Ureter (tissue), 1 donor: Measurements from ENCODE around the gene RGS7. TPM values are rescaled to one million over a fixed set of nuclear protein-coding genes. Genes with fewer than 3 reads are reported as not detected.
"Not testable (repeated sequence)": the region's sequence is repeated elsewhere in the genome, so short reads cannot be mapped to it uniquely, and the experiment has no call there.

Experiments
- DNase-seq: peaks from one replicate; pipeline ENCODE4 v3.0.0-alpha.2; 2020; ENCODE audit warnings: low spot score
- total RNA-seq: library from RNA; stranded (reverse); gene quantifications from one replicate; pipeline ENCODE4 v1.2.4, GENCODE V29; 2023
- donor health status: DM: yes; HTN: yes; CAD: no.

RGS7 gene
- total RNA-seq, 1 donor from 2014 or later: 0.60 TPM

- no peak for DNase-seq
Observed at GRCh38 chr1:240985081-240985480, 371.9 kb downstream of the RGS7 start.

- no peak for DNase-seq
Observed at GRCh38 chr1:240980342-240980741, 376.7 kb downstream of the RGS7 start.

- DNase-seq: no peak
Observed at GRCh38 chr1:240976685-240977084, 380.3 kb downstream of the RGS7 start.

- no peak for DNase-seq
Observed at GRCh38 chr1:240973875-240974274, 383.1 kb downstream of the RGS7 start.

GRCh38 chr1:240972059-240972458 lies 384.9 kb downstream of the RGS7 start:
- DNase-seq: not testable (repeated sequence)

GRCh38 chr1:240970253-240970652 lies 386.8 kb downstream of the RGS7 start:
- no peak for DNase-seq

- no peak for DNase-seq
Observed at GRCh38 chr1:240968864-240969263, 388.1 kb downstream of the RGS7 start.

GRCh38 chr1:240967070-240967724 lies 389.8 kb downstream of the RGS7 start:
- no peak for DNase-seq

- no peak for DNase-seq
Observed at GRCh38 chr1:240965581-240966091, 391.4 kb downstream of the RGS7 start.

- no peak for DNase-seq
Observed at GRCh38 chr1:240962086-240962485, 394.9 kb downstream of the RGS7 start.

GRCh38 chr1:240956424-240956823 lies 400.6 kb downstream of the RGS7 start:
- DNase-seq: no peak

- DNase-seq: no peak
Observed at GRCh38 chr1:240956020-240956419, 401.0 kb downstream of the RGS7 start.

- DNase-seq: no peak
Observed at GRCh38 chr1:240947438-240948224, 409.4 kb downstream of the RGS7 start.

GRCh38 chr1:240946926-240947325 lies 410.1 kb downstream of the RGS7 start:
- no peak for DNase-seq

GRCh38 chr1:240942901-240943300 lies 414.1 kb downstream of the RGS7 start:
- no peak for DNase-seq

GRCh38 chr1:240941701-240942370 lies 415.2 kb downstream of the RGS7 start:
- no peak for DNase-seq

GRCh38 chr1:240936911-240937668 lies 419.9 kb downstream of the RGS7 start:
- DNase-seq: no peak

- DNase-seq: no peak
Observed at GRCh38 chr1:240935920-240936319, 421.1 kb downstream of the RGS7 start.

GRCh38 chr1:240931031-240931430 lies 426.0 kb downstream of the RGS7 start:
- DNase-seq: no peak

- DNase-seq: no peak
Observed at GRCh38 chr1:240928265-240928664, 428.7 kb downstream of the RGS7 start.

GRCh38 chr1:240927821-240928220 lies 429.2 kb downstream of the RGS7 start:
- DNase-seq: no peak

- no peak for DNase-seq
Observed at GRCh38 chr1:240925273-240925672, 431.7 kb downstream of the RGS7 start.
